Hepatocyte (in vitro differentiated cells): Measurements from ENCODE around the gene MED15.

Experiments used
- CTCF ChIP-seq: fragments of 200-600 bp; sonication (generic); IDR thresholded peaks from 2 replicates; pipeline ENCODE4 v1.5.1; 2016; ENCODE audit warnings: antibody characterized with exemption, mild to moderate bottlenecking; ENCODE audit not compliant: poor library complexity
- EZH2 ChIP-seq: fragments of 200-600 bp; sonication (generic); IDR thresholded peaks from 2 replicates; pipeline ENCODE4 v1.6.1; 2016; ENCODE audit warnings: antibody characterized with exemption, mild to moderate bottlenecking, borderline replicate concordance

GRCh38 chr22:20498913-20499312, 8.5 kb upstream of the MED15 start:
- no peak for TF ChIP-seq CTCF
- no peak for TF ChIP-seq EZH2
